Measurements from ENCODE around the gene ZNF488.

GRCh38 chr10:47358457-47358856 lies 25.6 kb downstream of the ZNF488 start:
- TF ChIP-seq POLR2AphosphoS5 (IDR thresholded peaks at IDR 0.05) (no peak), CTCF (IDR thresholded peaks at IDR 0.05 in 8 of 11, conservative IDR thresholded peaks at IDR 0.05 in 3 of 11) (no peak), POLR2A (IDR thresholded peaks at IDR 0.05) (no peak)
